Measurements from ENCODE around the gene RETREG2. TPM values are rescaled to one million over a fixed set of nuclear protein-coding genes. Genes with fewer than 3 reads are reported as not detected.

The RETREG2 gene
- total and polyA plus RNA-seq, 4 donors = 21.7 to 42.8 (median 37.7) TPM

GRCh38 chr2:219161097-219161496 lies 17.0 kb upstream of the RETREG2 start:
- Histone ChIP-seq H3K36me3 (ENCODE audit: control insufficient read depth in 4 of 4, insufficient read depth in 3 of 4, low read depth in 1 of 4, low read length in 3 of 4) (peaks cover 0 to 15% (median 11%) of the 10 kb centered on the region in 4 donors), H3K4me3 (ENCODE audit: low read depth in 1 of 3, low read length in 3 of 3) (peak overlapping the region; percentile 67 to 85 (median 75)), H3K27ac (ENCODE audit: low read depth in 1 of 2, low read length in 2 of 2) (peak overlapping the region; percentile 92 to 97), H3K9ac (ENCODE audit: low read depth in 1 of 2, low read length in 2 of 2) (peak overlapping the region in 1 of 2 donors; percentile 60), H3K27me3 (ENCODE audit: control insufficient read depth in 4 of 4, insufficient read depth in 4 of 4, low read length in 3 of 4) (no peaks in the 10 kb centered on the region), H3K4me1 (ENCODE audit: control insufficient read depth in 4 of 4, insufficient read depth in 4 of 4, low read length in 3 of 4) (peaks cover 2 to 15% (median 12%) of the 10 kb centered on the region in 4 donors), H3K9me3 (ENCODE audit: control insufficient read depth in 4 of 4, low read length in 3 of 4) (no peaks in the 10 kb centered on the region)
- no peak for TF ChIP-seq YY1 (IDR thresholded peaks at IDR 0.05)
- no peak for TF ChIP-seq NR2F2 (IDR thresholded peaks at IDR 0.05)
- DNase-seq (ENCODE audit: low spot score) = no peak
- WGBS = 68% methylated on average over 4 of the region's 4 CpGs

DNA sequence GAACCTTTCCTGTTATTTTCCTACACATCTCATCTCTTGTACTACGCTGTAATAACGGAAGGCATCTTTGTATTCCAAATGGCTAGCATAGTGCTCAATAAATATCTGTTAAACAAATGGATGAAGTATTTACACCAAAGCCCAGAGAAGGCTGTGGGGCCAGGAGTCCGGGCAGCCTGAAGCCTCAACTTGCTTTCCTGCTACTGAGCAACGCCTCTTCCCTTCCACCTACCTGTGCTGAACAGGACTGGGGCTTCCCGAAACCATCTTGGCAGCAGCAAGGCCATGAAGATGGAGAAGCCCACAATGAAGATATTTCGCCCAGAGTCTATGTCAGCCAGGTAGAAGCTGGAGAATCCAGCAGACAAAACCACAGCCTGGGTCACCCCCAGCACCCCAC lies 14.9 kb upstream of the RETREG2 start:
- no peak overlapping the region for H3K27ac ChIP-seq (ENCODE audit: low read depth in 1 of 2, low read length in 2 of 2)
- TF ChIP-seq RXRA (IDR thresholded peaks at IDR 0.05) (no peak), MAX (IDR thresholded peaks at IDR 0.05) (no peak), FOXA1 (IDR thresholded peaks at IDR 0.05) (no peak), TAF1 (conservative IDR thresholded peaks at IDR 0.05) (no peak), JUND (IDR thresholded peaks at IDR 0.05) (no peak), HNF4A (conservative IDR thresholded peaks at IDR 0.05) (no peak), REST (IDR thresholded peaks at IDR 0.05) (no peak), EGR1 (IDR thresholded peaks at IDR 0.05; ENCODE audit: low read depth in 2 of 2) (no peak), SP1 (IDR thresholded peaks at IDR 0.05) (no peak), GABPA (IDR thresholded peaks at IDR 0.05 in 1 of 2, conservative IDR thresholded peaks at IDR 0.05 in 1 of 2) (no peak), NR2F2 (IDR thresholded peaks at IDR 0.05) (no peak), FOXA2 (IDR thresholded peaks at IDR 0.05) (no peak), RAD21 (IDR thresholded peaks at IDR 0.05) (no peak), YY1 (IDR thresholded peaks at IDR 0.05) (no peak)
- TF ChIP-seq, protein P1, sequence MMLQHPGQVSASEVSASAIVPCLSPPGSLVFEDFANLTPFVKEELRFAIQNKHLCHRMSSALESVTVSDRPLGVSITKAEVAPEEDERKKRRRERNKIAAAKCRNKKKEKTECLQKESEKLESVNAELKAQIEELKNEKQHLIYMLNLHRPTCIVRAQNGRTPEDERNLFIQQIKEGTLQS (IDR thresholded peaks at IDR 0.05) = no peak
- TF ChIP-seq, protein P2, sequence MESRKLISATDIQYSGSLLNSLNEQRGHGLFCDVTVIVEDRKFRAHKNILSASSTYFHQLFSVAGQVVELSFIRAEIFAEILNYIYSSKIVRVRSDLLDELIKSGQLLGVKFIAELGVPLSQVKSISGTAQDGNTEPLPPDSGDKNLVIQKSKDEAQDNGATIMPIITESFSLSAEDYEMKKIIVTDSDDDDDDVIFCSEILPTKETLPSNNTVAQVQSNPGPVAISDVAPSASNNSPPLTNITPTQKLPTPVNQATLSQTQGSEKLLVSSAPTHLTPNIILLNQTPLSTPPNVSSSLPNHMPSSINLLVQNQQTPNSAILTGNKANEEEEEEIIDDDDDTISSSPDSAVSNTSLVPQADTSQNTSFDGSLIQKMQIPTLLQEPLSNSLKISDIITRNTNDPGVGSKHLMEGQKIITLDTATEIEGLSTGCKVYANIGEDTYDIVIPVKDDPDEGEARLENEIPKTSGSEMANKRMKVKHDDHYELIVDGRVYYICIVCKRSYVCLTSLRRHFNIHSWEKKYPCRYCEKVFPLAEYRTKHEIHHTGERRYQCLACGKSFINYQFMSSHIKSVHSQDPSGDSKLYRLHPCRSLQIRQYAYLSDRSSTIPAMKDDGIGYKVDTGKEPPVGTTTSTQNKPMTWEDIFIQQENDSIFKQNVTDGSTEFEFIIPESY (IDR thresholded peaks at IDR 0.05) = no peak
- no peaks in the 10 kb centered on the region for H3K27me3 ChIP-seq (ENCODE audit: control insufficient read depth in 4 of 4, insufficient read depth in 4 of 4, low read length in 3 of 4)
- H3K4me3 ChIP-seq (ENCODE audit: low read depth in 1 of 3, low read length in 3 of 3) = no peak overlapping the region
- 94% methylated on average over 6 of the region's 6 CpGs for WGBS
- no peaks in the 10 kb centered on the region for H3K9me3 ChIP-seq (ENCODE audit: control insufficient read depth in 4 of 4, low read length in 3 of 4)
- peaks cover 2 to 15% (median 12%) of the 10 kb centered on the region in 4 donors for H3K4me1 ChIP-seq (ENCODE audit: control insufficient read depth in 4 of 4, insufficient read depth in 4 of 4, low read length in 3 of 4)
- DNase-seq (ENCODE audit: low spot score) = no peak
- no peaks in the 10 kb centered on the region for H3K36me3 ChIP-seq (ENCODE audit: control insufficient read depth in 4 of 4, insufficient read depth in 3 of 4, low read depth in 1 of 4, low read length in 3 of 4)
- H3K9ac ChIP-seq (ENCODE audit: low read depth in 1 of 2, low read length in 2 of 2) = no peak overlapping the region
